GM19324 (cell line): Measurements from ENCODE around the gene CPPED1.
"Not testable (repeated sequence)": the region's sequence is repeated elsewhere in the genome, so short reads cannot be mapped to it uniquely, and the experiment has no call there.

Source experiments
- ATAC-seq: cut with Tn5 transposase; IDR thresholded peaks from one replicate; pipeline ENCODE4 v1.9.1; 2021; ENCODE audit warnings: mild to moderate bottlenecking, moderate library complexity; ENCODE audit not compliant: unreplicated experiment, low FRiP score

Gene CPPED1

GRCh38 chr16:12802661-12803060 is 1.0 kb downstream of the CPPED1 start:
- ATAC-seq = no peak

- ATAC-seq = no peak
Observed at GRCh38 chr16:12802048-12802447, 1.6 kb downstream of the CPPED1 start.

- no peak for ATAC-seq
Observed at GRCh38 chr16:12801511-12802042, 2.1 kb downstream of the CPPED1 start.

- no peak for ATAC-seq
Observed at GRCh38 chr16:12800817-12801216, 2.9 kb downstream of the CPPED1 start.

GRCh38 chr16:12799996-12800395 is 3.7 kb downstream of the CPPED1 start:
- not testable (repeated sequence) for ATAC-seq

- ATAC-seq = no peak
Observed at GRCh38 chr16:12798846-12799245, 4.8 kb downstream of the CPPED1 start.

GRCh38 chr16:12798171-12798570 is 5.5 kb downstream of the CPPED1 start:
- ATAC-seq = no peak

- no peak for ATAC-seq
Observed at GRCh38 chr16:12796498-12796897, 7.2 kb downstream of the CPPED1 start.

GRCh38 chr16:12794486-12795387 is 8.9 kb downstream of the CPPED1 start:
- no peak for ATAC-seq

GRCh38 chr16:12793865-12794240 is 9.8 kb downstream of the CPPED1 start:
- no peak for ATAC-seq

GRCh38 chr16:12793120-12793864 is 10.4 kb downstream of the CPPED1 start:
- no peak for ATAC-seq

GRCh38 chr16:12792528-12792927 is 11.2 kb downstream of the CPPED1 start:
- not testable (repeated sequence) for ATAC-seq

- no peak for ATAC-seq
Observed at GRCh38 chr16:12791340-12791739, 12.3 kb downstream of the CPPED1 start.

- ATAC-seq = no peak
Observed at GRCh38 chr16:12788758-12789157, 14.9 kb downstream of the CPPED1 start.

GRCh38 chr16:12786081-12786480 is 17.6 kb downstream of the CPPED1 start:
- ATAC-seq = no peak

- no peak for ATAC-seq
Observed at GRCh38 chr16:12784076-12784475, 19.6 kb downstream of the CPPED1 start.

- ATAC-seq = no peak
Observed at GRCh38 chr16:12781777-12782176, 21.9 kb downstream of the CPPED1 start.

- ATAC-seq = no peak
Observed at GRCh38 chr16:12780467-12780866, 23.2 kb downstream of the CPPED1 start.

GRCh38 chr16:12778726-12779125 is 25.0 kb downstream of the CPPED1 start:
- no peak for ATAC-seq

GRCh38 chr16:12775656-12776236 is 27.9 kb downstream of the CPPED1 start:
- no peak for ATAC-seq

GRCh38 chr16:12773221-12773620 is 30.5 kb downstream of the CPPED1 start:
- no peak for ATAC-seq
